ENCODE results near the gene SLC5A6.
"Not testable (repeated sequence)": the region's sequence is repeated elsewhere in the genome, so short reads cannot be mapped to it uniquely, and the experiment has no call there.

Gene SLC5A6

GRCh38 chr2:27179344-27180000 is 32.6 kb downstream of the SLC5A6 start:
- Histone ChIP-seq H3K27me3 (replicated peaks in 2 of 5; ENCODE audit: control insufficient read depth in 4 of 5, insufficient read depth in 5 of 5, low read length in 4 of 5) (peaks cover 0 to 1% (median 0%) of the 10 kb centered on the region in 5 experiments), H3K4me1 (ENCODE audit: control extremely low read depth in 1 of 4, control insufficient read depth in 4 of 4, insufficient read depth in 4 of 4, low read length in 3 of 4) (peaks cover 0 to 3% (median 0%) of the 10 kb centered on the region in 4 experiments), H3K27ac (ENCODE audit: insufficient read depth in 1 of 2, low read depth in 1 of 2, low read length in 2 of 2, poor library complexity in 1 of 2, severe bottlenecking in 2 of 2) (no peak overlapping the region), H3K36me3 (ENCODE audit: control insufficient read depth in 4 of 4, insufficient read depth in 4 of 4, low read length in 3 of 4) (no peaks in the 10 kb centered on the region), H3K4me3 (ENCODE audit: control insufficient read depth in 1 of 7, extremely low read depth in 1 of 7, insufficient read depth in 4 of 7, low read depth in 2 of 7, low read length in 6 of 7) (no peak overlapping the region), H3K9me3 (ENCODE audit: control extremely low read depth in 1 of 5, control insufficient read depth in 4 of 5, insufficient read depth in 2 of 5, low read depth in 1 of 5, low read length in 4 of 5) (no peaks in the 10 kb centered on the region)
- POLR2A ChIA-PET, result no interaction called here
- 100% methylated on average over 2 of the region's 3 CpGs for WGBS (ENCODE audit: insufficient coverage)
- CTCF ChIA-PET, result interaction anchor here (1.0 kb wide), 2 partner anchors 18 to 20 kb away, joined by 3 read pairs; no protein-coding TSS in a partner anchor
- no peak for DNase-seq

GRCh38 chr2:27178469-27178868 is 33.6 kb downstream of the SLC5A6 start:
- no peak for DNase-seq
- ChIA-PET CTCF (interaction anchor here (0.9 to 1.0 kb wide), 2 partner anchors 19 to 82 kb away, joined by 3 read pairs; no protein-coding TSS in a partner anchor), POLR2A (no interaction called here)
- Histone ChIP-seq H3K9me3 (ENCODE audit: control extremely low read depth in 1 of 5, control insufficient read depth in 4 of 5, insufficient read depth in 2 of 5, low read depth in 1 of 5, low read length in 4 of 5) (no peaks in the 10 kb centered on the region), H3K27me3 (replicated peaks in 2 of 5; ENCODE audit: control insufficient read depth in 4 of 5, insufficient read depth in 5 of 5, low read length in 4 of 5) (peaks cover 0 to 5% (median 0%) of the 10 kb centered on the region in 5 experiments), H3K27ac (ENCODE audit: insufficient read depth in 1 of 2, low read depth in 1 of 2, low read length in 2 of 2, poor library complexity in 1 of 2, severe bottlenecking in 2 of 2) (no peak overlapping the region), H3K4me1 (ENCODE audit: control extremely low read depth in 1 of 4, control insufficient read depth in 4 of 4, insufficient read depth in 4 of 4, low read length in 3 of 4) (peaks cover 0 to under 1% (median 0%) of the 10 kb centered on the region in 4 experiments), H3K36me3 (ENCODE audit: control insufficient read depth in 4 of 4, insufficient read depth in 4 of 4, low read length in 3 of 4) (no peaks in the 10 kb centered on the region), H3K4me3 (ENCODE audit: control insufficient read depth in 1 of 7, extremely low read depth in 1 of 7, insufficient read depth in 4 of 7, low read depth in 2 of 7, low read length in 6 of 7) (no peak overlapping the region)
- WGBS (ENCODE audit: insufficient coverage), result no CpG with 5 or more reads among the region's 3 CpGs

GRCh38 chr2:27177441-27178351 is 34.4 kb downstream of the SLC5A6 start:
- CTCF ChIA-PET, result interaction anchor here (0.6 to 1.2 kb wide), 4 partner anchors 15 to 82 kb away, joined by 3 to 4 read pairs (median 3); no protein-coding TSS in a partner anchor
- Histone ChIP-seq H3K9me3 (ENCODE audit: control extremely low read depth in 1 of 5, control insufficient read depth in 4 of 5, insufficient read depth in 2 of 5, low read depth in 1 of 5, low read length in 4 of 5) (no peaks in the 10 kb centered on the region), H3K27me3 (replicated peaks in 2 of 5; ENCODE audit: control insufficient read depth in 4 of 5, insufficient read depth in 5 of 5, low read length in 4 of 5) (peaks cover 0 to 9% (median 0%) of the 10 kb centered on the region in 5 experiments), H3K27ac (ENCODE audit: insufficient read depth in 1 of 2, low read depth in 1 of 2, low read length in 2 of 2, poor library complexity in 1 of 2, severe bottlenecking in 2 of 2) (no peak overlapping the region), H3K36me3 (ENCODE audit: control insufficient read depth in 4 of 4, insufficient read depth in 4 of 4, low read length in 3 of 4) (no peaks in the 10 kb centered on the region), H3K4me3 (ENCODE audit: control insufficient read depth in 1 of 7, extremely low read depth in 1 of 7, insufficient read depth in 4 of 7, low read depth in 2 of 7, low read length in 6 of 7) (no peak overlapping the region), H3K4me1 (ENCODE audit: control extremely low read depth in 1 of 4, control insufficient read depth in 4 of 4, insufficient read depth in 4 of 4, low read length in 3 of 4) (no peaks in the 10 kb centered on the region)
- WGBS (ENCODE audit: insufficient coverage), result 88% methylated on average over 11 of the region's 15 CpGs
- POLR2A ChIA-PET, result no interaction called here
- no peak for DNase-seq

GRCh38 chr2:27175781-27176180 is 36.3 kb downstream of the SLC5A6 start:
- DNase-seq; H3K36me3 ChIP-seq (ENCODE audit: control insufficient read depth in 4 of 4, insufficient read depth in 4 of 4, low read length in 3 of 4); H3K4me1 ChIP-seq (ENCODE audit: control extremely low read depth in 1 of 4, control insufficient read depth in 4 of 4, insufficient read depth in 4 of 4, low read length in 3 of 4); H3K27me3 ChIP-seq (replicated peaks in 2 of 5; ENCODE audit: control insufficient read depth in 4 of 5, insufficient read depth in 5 of 5, low read length in 4 of 5); POLR2A ChIA-PET; H3K4me3 ChIP-seq (ENCODE audit: control insufficient read depth in 1 of 7, extremely low read depth in 1 of 7, insufficient read depth in 4 of 7, low read depth in 2 of 7, low read length in 6 of 7); H3K9me3 ChIP-seq (ENCODE audit: control extremely low read depth in 1 of 5, control insufficient read depth in 4 of 5, insufficient read depth in 2 of 5, low read depth in 1 of 5, low read length in 4 of 5); H3K27ac ChIP-seq (ENCODE audit: insufficient read depth in 1 of 2, low read depth in 1 of 2, low read length in 2 of 2, poor library complexity in 1 of 2, severe bottlenecking in 2 of 2): not testable (repeated sequence)
- 80% methylated on average over 2 of the region's 4 CpGs for whole genome bisulfite sequencing (ENCODE audit: insufficient coverage)
- CTCF ChIA-PET, result interaction anchor here (1.2 to 3.0 kb wide), 3 partner anchors 10 to 89 kb away, joined by 3 to 14 read pairs (median 8); no protein-coding TSS in a partner anchor

- peaks cover 0 to 11% (median 0%) of the 10 kb centered on the region in 5 experiments for H3K27me3 ChIP-seq (replicated peaks in 2 of 5; ENCODE audit: control insufficient read depth in 4 of 5, insufficient read depth in 5 of 5, low read length in 4 of 5)
- WGBS (ENCODE audit: insufficient coverage), result 81% methylated on average over 2 of the region's 8 CpGs
- H3K4me1 ChIP-seq (ENCODE audit: control extremely low read depth in 1 of 4, control insufficient read depth in 4 of 4, insufficient read depth in 4 of 4, low read length in 3 of 4), result peaks cover 0 to 2% (median 0%) of the 10 kb centered on the region in 4 experiments
- ChIA-PET POLR2A (no interaction called here), CTCF (interaction anchor here (1.2 to 3.0 kb wide), 3 partner anchors 9 to 90 kb away, joined by 3 to 14 read pairs (median 8); no protein-coding TSS in a partner anchor)
- no peak overlapping the region for H3K4me3 ChIP-seq (ENCODE audit: control insufficient read depth in 1 of 7, extremely low read depth in 1 of 7, insufficient read depth in 4 of 7, low read depth in 2 of 7, low read length in 6 of 7)
- DNase-seq, result no peak
- H3K36me3 ChIP-seq (ENCODE audit: control insufficient read depth in 4 of 4, insufficient read depth in 4 of 4, low read length in 3 of 4), result no peaks in the 10 kb centered on the region
- no peaks in the 10 kb centered on the region for H3K9me3 ChIP-seq (ENCODE audit: control extremely low read depth in 1 of 5, control insufficient read depth in 4 of 5, insufficient read depth in 2 of 5, low read depth in 1 of 5, low read length in 4 of 5)
- no peak overlapping the region for H3K27ac ChIP-seq (ENCODE audit: insufficient read depth in 1 of 2, low read depth in 1 of 2, low read length in 2 of 2, poor library complexity in 1 of 2, severe bottlenecking in 2 of 2)
Measured at GRCh38 chr2:27175330-27175729, 36.7 kb downstream of the SLC5A6 start.

GRCh38 chr2:27174638-27175037 is 37.4 kb downstream of the SLC5A6 start:
- Histone ChIP-seq H3K9me3 (ENCODE audit: control extremely low read depth in 1 of 5, control insufficient read depth in 4 of 5, insufficient read depth in 2 of 5, low read depth in 1 of 5, low read length in 4 of 5) (no peaks in the 10 kb centered on the region), H3K4me3 (ENCODE audit: control insufficient read depth in 1 of 7, extremely low read depth in 1 of 7, insufficient read depth in 4 of 7, low read depth in 2 of 7, low read length in 6 of 7) (no peak overlapping the region), H3K27me3 (replicated peaks in 2 of 5; ENCODE audit: control insufficient read depth in 4 of 5, insufficient read depth in 5 of 5, low read length in 4 of 5) (peaks cover 0 to 11% (median 0%) of the 10 kb centered on the region in 5 experiments), H3K27ac (ENCODE audit: insufficient read depth in 1 of 2, low read depth in 1 of 2, low read length in 2 of 2, poor library complexity in 1 of 2, severe bottlenecking in 2 of 2) (no peak overlapping the region), H3K36me3 (ENCODE audit: control insufficient read depth in 4 of 4, insufficient read depth in 4 of 4, low read length in 3 of 4) (no peaks in the 10 kb centered on the region), H3K4me1 (ENCODE audit: control extremely low read depth in 1 of 4, control insufficient read depth in 4 of 4, insufficient read depth in 4 of 4, low read length in 3 of 4) (peaks cover 0 to 6% (median 2%) of the 10 kb centered on the region in 4 experiments)
- ChIA-PET POLR2A (interaction anchor here (0.6 kb wide), 1 partner anchor 101 kb away, joined by 3 read pairs; the partner anchor contains the start of gene DNAJC5G), CTCF (interaction anchor here (1.2 to 3.0 kb wide), 3 partner anchors 9 to 90 kb away, joined by 3 to 14 read pairs (median 8); no protein-coding TSS in a partner anchor)
- WGBS (ENCODE audit: insufficient coverage), result 96% methylated on average over 6 of the region's 6 CpGs
- no peak for DNase-seq
